GM18870 (cell line): Measurements from ENCODE around the gene EIF5.

Experiments used
- ATAC-seq: cut with Tn5 transposase; IDR thresholded peaks from one replicate; pipeline ENCODE4 v1.9.1; 2021; ENCODE audit warnings: moderate library complexity; ENCODE audit not compliant: unreplicated experiment

Gene EIF5

DNA sequence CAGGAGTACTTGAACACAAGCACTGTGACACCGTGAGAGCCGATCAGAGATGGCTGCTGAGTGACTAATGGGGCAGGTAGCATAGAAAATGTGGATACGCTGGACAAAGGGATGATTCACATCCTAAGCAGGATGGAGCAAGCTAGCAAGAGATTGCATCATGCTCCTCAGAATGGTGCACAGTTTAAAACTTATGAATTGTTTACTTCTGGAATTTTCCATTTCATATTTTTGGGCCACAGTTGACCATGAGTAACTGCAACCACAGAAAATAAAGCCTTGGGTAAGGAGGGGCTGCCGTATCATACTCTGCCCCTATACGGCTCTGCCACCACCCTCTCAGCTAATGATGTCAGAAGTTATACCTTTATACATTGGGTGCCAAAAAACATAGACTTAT lies 27.8 kb downstream of the EIF5 start:
- ATAC-seq: no peak

DNA sequence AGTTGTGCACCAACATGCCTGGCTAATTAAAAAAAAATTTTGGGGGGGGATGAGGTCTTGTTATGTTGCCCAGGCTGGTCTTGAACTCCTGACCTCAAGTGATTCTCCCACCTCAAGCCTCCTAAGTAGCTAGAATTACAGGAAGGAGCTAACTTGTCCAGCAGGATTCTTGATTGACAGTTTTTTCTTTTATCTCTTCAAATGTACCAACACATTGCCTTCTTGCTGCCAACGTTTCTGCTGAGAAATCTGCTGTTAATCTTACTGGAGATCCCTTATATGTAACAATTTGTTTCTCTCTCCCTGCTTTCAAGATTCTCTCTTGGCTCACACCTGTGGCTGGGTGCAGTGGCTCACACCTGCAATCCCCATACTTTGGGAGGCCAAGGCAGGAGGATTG lies 28.7 kb downstream of the EIF5 start:
- no peak for ATAC-seq

DNA sequence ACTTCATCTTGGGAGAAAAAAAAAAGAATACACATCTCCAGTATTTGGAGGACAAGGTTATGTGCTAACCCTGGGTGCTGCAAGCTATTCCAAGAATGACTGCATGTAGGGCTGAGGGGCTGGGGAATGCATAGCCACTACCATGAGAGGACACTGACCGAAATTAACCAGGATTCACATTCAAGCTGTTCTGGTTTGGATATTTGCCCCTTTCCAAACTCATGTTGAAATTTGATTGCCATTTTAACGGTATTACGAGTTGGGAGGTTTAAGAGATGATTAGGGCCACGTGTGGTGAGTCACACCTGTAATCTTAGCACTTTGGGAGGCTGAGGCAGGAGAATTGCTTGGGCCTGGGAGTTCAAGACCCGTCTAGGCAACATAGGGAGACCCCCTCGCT lies 32.7 kb downstream of the EIF5 start:
- ATAC-seq: no peak

DNA sequence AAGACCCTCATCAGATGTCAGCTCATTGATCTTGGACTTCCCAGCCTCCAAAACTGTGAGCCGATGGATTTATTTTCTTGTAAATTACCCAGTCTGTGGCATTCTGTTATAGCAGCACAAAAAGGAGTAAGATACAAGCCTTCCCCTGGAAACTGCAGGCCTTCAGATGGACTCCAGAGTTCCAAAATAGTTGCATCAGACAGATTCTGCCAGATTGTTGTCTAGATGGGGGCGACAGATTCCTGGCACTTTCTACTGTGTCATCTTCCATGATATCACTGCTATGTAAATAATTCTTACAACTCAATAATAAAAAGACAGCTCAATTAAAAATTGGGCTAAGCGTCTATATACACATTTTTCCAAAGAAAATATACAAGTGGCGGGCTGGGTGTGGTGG lies 34.0 kb downstream of the EIF5 start:
- no peak for ATAC-seq

DNA sequence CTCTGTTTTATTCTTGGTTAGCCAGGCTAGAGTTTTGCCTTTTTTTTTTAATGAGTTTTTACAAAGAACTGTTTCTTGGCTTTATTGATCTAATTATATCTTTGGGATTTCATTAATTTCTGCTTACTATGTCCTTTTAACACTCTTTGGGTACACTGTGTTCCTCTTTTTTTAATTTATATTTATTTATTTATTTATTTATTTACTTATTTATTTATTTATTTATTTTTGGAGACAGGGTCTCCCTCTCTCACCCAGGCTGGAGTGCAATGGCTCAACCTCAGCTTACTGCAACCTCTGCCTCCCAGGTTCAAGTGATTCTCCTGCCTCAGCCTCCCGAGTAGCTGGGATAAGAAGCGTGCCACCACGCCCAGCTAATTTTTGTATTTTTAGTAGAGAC lies 36.0 kb downstream of the EIF5 start:
- no peak for ATAC-seq

DNA sequence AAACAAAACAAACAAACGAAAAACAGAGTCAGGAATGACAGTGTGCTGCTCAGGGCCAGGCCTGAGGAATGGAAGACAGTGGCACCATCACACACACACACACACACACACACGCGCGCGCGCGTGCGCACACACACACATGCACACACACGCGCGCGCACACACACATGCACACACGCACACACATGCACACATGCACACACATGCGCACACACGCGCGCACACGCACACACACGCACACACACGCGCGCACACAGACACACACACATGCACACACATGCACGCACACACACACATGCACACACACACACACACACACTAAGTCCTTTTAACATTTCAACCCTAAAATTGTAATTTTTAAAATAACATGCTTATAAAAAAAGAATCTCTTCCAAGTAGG lies 38.0 kb downstream of the EIF5 start:
- no peak for ATAC-seq

DNA sequence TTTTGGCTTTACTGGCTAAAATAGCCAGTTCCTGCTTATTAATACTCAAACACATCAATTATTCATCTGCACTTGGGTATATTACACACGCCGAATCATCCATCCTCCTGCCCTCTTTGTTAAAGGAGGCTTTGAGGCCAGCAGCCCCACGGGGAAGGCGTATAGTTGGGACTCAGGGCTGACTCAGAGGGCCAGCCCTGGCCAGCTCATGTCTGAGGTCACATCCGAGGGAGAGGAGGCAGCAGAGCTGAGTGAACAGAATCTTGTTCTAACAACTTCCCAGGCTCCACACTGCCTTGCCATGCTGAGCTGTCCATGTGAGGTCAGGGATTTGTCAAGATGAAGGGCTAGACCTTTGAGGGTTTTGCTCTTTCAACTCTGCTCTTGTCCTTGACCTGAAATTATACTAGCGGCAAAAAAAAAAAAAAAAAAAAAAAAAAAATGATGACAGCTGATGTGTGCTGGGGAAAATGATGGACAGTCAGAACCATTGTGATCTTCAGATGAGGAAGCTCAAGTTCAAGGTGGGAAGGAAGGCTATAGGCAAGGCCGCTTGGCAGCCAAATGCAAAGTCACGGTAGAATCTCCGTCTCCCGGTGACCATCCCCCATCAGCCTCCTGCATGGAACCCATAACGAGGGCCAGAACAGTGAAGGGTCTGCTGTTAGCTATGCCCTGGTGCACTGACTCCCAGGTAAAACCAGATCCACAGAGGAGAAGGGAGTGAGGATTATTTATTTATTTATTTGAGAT lies 38.7 kb downstream of the EIF5 start:
- ATAC-seq: no peak

DNA sequence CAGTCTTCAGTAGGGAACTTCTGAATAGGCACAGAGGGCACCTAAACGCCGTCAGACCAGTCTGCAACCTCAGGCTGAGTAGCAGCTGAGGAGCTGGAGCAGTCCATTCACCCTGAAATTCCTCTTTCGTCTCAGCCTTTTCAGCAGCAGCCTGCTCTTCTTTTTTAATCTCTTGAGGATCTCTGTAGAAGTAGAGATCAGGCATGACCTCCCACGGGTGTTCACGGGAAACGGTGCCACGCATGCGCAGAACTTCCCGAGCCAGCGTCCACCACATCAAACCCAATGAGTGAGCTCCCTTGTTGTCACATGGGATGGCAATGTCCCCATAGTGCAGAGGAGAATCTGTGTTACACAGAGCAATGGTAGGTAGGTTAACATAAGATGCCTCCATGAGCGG lies 40.1 kb downstream of the EIF5 start:
- no peak for ATAC-seq

DNA sequence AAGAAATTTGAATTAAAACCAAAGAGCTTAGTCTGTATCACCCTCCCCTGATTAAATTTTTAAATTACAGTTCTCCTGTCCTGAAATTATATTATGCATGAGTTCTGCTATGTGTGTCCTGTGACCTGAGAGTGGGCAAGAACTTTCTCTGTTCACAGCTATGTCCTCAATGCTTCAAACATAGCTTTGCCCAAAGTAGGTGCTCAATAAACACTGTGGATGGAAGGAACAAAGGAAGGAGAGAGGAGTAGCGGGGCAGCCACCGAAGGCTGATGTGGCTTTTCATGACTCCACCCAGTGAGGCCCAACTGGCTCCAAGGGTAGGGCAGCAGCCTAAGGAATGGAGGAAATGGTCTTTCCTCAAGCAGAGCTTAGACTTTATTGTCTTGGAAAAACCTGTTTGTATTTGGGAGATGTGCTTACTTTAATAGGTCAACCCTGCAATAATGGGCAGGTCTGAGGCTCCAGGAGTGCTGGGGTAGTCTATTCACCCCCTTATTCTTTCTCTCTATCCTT lies 43.5 kb downstream of the EIF5 start:
- no peak for ATAC-seq

DNA sequence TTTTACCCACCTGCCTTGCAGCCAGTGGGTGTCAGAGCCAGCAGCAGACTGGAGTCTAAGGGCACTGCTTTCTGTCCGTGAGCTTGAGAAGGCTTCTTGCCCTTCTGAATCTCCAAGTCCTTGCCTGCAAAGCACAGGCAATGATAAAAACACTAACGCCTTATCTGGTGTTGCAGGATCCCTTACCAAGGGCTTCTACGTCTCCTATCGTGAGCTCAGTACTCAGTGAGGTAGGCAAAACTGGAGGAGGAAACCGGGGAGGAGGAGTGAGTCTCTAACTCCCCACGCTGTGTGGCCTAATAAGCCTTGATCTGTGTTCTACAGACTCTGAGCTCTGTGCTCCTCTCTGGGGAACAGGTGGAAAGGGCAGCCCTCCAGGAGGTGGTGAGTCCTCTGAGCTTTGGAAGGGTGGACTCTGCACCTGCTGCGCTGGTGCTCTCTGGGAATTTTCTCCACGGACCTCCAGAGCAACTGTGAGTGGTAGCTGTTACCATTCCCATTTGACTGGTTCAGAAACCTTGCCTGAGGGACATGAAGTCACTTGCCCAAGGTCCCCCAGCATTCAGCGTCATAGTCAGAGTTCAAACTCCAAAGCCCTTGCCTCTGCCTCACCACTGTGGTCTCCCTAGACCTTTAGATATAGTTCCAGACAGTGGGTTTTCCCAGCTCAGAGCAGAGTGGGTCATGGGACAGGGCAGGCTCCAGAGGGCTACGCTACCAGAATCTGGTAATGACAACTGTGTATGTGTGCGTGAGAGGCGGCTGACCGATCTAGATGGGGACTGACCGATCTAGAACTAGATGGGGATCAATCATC lies 44.2 kb downstream of the EIF5 start:
- no peak for ATAC-seq

DNA sequence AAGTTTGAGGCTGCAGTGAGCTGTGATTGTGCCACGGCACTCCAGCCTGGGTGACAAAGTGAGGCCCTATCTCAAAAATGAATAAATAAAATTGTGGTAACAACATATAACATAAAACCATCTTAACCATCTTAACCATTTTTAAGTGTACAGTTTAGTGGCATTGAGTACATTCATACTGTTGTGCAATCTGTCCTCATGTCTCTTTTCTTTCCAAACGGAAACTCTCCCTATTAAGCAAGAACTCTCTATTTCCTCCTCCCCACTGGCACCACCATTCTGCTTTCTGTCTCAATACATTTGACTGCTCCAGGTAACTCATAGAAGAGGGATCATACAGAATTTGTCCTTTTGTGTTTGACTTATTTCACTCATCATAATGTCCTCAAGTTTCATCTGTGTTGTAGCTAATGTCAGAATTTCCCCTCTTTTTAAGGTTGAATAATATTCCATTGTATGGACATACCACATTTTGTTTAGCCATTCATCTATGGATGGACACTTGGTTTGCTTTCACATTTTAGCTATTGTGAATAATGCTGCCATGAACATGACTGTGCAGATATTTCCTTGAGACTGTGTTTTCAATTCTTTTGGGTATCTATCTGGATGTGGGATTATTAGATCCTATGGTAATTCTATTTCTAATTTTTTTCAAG lies 46.8 kb downstream of the EIF5 start:
- ATAC-seq: no peak

DNA sequence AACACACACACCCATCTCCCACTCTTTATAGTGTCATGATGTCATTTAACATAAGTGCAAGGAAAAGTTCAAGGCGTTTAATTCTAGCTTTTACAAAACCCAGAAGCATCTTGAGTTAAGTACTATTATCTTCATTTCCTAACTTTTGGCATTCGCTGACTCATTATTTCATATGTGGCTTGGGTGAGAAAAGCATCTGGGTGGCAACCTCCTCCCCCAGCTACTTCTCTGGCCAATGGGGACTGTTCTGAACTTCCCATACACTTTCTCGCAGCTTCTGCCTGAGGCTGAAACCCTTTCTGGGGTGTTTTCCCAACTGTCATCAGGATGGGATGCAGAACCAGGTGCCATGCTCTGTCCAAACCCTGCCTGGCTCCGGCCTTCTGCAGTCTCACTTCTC lies 48.3 kb downstream of the EIF5 start:
- ATAC-seq: no peak

DNA sequence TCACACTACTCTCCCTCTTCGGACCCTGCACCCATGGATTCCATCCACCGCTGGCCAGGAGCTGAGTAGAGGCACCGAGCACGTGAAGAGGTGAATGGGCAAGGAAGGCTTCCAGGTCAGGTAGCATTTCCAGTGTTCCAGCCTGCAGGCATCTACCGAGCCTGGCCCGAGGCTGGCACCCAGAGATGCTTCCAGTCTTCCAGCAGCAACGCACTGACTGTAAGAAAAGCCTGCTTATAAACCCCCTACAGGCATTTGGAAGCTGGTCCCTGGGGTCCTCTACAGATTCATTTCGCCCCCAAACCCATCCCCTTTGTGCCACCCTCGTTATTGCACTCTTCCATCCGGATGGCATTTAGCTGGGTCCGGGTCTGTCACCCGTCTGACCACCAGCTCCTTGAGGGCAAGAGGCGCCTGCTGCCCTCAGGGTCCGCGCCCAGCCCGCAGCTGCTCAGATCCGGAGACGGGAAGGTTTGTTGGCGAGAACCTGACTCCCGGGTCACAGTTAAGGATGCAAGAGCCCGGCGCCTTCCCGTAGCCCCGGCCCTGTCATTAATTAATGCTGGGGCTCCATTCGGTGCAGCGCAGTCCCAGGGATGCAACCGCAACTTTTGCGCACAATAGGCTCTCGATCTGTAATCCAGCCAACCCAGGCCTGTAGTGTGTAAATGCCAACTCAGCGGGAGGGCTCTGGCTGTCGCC lies 50.6 kb downstream of the EIF5 start:
- peak; percentile 3 for ATAC-seq

DNA sequence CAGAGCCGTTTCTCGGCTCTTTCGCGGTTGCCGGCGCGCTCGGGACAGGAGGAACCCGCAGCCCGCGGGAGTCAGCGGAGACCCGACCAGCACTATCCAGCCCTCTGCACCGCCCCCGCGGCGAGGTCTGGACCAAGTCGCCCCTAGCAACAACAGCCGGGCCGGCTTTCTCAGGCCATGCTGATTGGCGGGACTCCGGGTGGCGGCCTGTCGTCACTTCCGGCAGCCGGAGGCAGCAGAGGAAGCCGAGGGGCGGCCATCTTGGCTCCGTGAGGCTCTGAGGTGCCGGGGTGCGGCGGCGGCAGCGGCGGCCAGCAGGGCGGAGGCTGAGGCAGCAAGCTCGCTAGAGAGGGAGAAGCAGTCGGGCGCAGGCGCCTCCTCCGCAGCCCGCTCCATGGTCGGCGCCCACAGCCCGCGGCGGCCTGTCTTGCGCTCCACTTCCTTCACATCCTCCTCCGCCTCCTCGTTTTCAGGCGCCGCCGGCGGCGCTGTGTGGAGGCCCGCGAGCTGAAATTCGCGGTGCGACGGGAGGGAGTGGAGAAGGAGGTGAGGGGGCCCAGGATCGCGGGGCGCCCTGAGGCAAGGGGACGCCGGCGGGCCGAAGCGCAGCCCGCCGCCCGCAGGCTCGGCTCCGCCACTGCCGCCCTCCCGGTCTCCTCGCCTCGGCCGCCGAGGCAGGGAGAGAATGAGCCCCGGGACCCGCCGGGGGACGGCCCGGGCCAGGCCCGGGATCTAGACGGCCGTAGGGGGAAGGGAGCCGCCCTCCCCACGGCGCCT lies 51.3 kb downstream of the EIF5 start, which contains the start of gene MARK3:
Gene MARK3 (plus strand): TSS at position 264 of the 777 bp plus-strand sequence. CDS start 615 bp downstream, outside the sequence.
- peak; percentile 79 for ATAC-seq

DNA sequence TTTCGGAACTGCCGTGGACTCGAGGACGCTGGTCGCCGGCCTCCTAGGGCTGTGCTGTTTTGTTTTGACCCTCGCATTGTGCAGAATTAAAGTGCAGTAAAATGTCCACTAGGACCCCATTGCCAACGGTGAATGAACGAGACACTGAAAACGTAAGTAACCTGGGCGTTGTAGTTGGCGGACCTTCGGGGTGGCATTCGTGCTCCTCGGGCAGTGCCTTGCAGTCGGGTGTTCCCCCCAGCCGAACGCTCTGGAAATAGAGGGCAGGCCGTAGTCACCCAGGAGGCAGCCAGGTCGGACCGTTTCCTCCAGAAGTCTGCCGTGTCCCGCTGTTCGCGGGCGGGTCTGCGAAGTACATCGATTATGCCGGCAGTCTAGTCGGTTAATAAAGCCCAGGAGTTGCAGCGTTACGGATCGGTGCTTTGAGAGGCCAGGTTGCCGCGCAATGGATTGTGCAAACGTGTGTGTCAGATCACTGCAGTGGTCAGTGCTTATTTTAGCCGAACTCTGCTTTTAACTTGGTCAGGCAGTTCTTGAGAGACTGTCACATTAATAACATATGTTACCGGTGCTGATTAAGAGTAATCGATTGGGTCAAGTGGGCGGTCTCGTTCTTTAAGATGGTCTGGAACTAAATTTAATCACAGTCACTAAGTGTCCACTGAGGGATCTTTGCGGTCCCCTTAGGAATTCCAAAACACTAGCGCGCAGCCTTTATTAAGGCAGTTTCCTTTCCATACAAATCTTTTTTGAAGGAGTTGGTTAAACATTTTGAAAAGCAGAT lies 52.1 kb downstream of the EIF5 start:
- no peak for ATAC-seq

DNA sequence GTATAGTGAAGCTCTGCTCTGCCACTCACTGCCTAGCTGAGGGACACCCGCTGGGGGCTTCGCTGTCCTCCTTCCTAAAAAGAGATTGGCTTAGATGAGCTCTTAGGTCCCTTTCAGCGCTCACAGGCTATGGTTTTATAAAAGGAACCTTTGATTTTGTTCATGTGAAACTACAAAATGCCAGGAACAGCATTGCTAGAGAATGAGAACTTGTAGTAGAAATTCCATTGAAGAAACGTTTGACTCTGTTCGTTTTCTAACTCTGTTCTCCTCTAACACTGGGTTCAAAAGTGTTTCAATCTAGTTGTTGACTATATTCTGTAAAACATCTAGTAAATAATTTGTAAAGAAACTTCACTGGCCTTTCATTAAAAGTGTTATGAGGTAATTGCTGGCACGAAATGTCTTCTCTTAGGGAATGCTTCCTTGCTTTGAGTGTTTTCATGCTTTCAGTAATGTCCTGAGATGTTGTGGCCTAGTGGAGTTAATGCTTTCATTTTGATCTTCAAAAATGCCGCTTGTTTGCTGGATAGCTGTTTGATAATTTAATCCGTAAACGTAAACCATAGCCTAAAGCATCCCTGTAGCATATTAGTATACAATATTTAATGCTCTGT lies 52.8 kb downstream of the EIF5 start:
- ATAC-seq: no peak

DNA sequence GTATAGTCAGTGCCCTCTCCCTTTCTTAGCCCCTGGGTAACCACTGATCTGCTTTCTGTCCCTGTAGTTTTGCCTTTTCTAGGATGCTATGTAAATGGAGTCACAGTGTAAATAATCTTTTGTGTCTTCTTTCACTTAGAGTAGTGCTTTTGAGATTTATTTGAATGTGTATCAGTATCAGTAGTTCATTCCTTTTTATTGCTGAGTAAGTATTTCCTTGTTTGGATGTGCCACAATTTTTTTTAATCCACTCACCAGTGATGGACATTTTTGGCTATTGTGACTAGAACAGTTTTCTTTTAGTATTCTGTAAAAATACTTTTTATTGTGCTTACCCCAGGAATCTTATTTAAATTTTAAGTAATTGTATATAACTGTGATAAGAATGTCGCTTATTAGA lies 54.6 kb downstream of the EIF5 start:
- ATAC-seq: no peak

DNA sequence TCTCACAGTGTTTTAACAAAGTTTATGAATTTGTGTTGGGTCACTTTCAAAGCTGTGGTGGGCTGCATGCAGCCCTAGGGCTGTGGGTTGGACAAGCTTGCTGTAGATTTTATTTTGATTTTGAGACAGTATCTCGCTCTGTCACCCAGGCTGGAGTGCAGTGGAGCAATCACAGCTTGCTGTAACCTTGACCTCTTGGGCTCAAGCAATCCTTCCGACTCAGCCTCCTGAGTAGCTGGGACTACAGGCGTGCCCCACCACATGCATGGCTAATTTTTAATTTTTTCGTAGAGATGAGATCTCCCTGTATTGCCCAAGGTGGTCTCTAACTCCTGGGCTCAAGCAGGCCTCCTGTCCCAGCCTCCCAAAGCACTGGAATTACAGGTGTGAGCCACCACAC lies 56.6 kb downstream of the EIF5 start:
- no peak for ATAC-seq

DNA sequence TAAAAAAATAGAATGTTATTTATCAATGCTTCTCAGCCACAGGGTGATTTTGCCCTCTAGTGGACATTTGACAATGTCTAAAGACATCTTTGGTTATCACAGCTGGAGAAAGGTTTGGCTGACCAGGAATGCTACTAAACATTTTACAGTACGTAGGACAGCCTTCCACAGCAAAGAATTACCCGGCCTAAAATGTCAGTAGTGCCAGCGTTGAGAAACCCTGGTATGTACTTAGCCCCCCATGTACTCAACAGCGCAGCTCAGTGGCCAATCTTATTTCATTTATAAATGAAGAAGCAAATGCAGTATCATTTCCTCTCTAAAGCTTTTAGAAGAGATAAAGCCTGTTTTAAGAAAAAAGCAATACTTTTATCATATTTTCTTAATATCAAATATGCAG lies 57.0 kb downstream of the EIF5 start:
- ATAC-seq: no peak
